Measurements from ENCODE around the gene PDYN.

PDYN gene

GRCh38 chr20:1929460-1929859 is 64.4 kb downstream of the PDYN start:
- Histone ChIP-seq H3K27me3 (ENCODE audit: control insufficient read depth in 1 of 2, insufficient read depth in 2 of 2, low read length in 2 of 2) (no peaks in the 10 kb centered on the region), H3K4me1 (ENCODE audit: control insufficient read depth in 1 of 2, insufficient read depth in 2 of 2, low read length in 2 of 2) (peaks cover 0 to 3% of the 10 kb centered on the region in 2 donors), H3K27ac (ENCODE audit: low read depth, low read length) (no peak overlapping the region), H3K36me3 (ENCODE audit: control insufficient read depth in 1 of 2, insufficient read depth in 2 of 2, low read length in 2 of 2) (peaks cover 0 to 3% of the 10 kb centered on the region in 2 donors), H3K9ac (ENCODE audit: low read depth in 1 of 2, low read length in 2 of 2) (no peak overlapping the region), H3K4me3 (ENCODE audit: low read depth in 1 of 2, low read length in 2 of 2) (no peak overlapping the region), H3K9me3 (ENCODE audit: control insufficient read depth in 1 of 2, low read length in 2 of 2) (no peaks in the 10 kb centered on the region)

- Histone ChIP-seq H3K36me3 (ENCODE audit: control insufficient read depth in 1 of 2, insufficient read depth in 2 of 2, low read length in 2 of 2) (peaks cover 0 to 3% of the 10 kb centered on the region in 2 donors), H3K9me3 (ENCODE audit: control insufficient read depth in 1 of 2, low read length in 2 of 2) (no peaks in the 10 kb centered on the region), H3K27me3 (ENCODE audit: control insufficient read depth in 1 of 2, insufficient read depth in 2 of 2, low read length in 2 of 2) (no peaks in the 10 kb centered on the region), H3K4me1 (ENCODE audit: control insufficient read depth in 1 of 2, insufficient read depth in 2 of 2, low read length in 2 of 2) (peaks cover 0 to 3% of the 10 kb centered on the region in 2 donors), H3K4me3 (ENCODE audit: low read depth in 1 of 2, low read length in 2 of 2) (no peak overlapping the region), H3K9ac (ENCODE audit: low read depth in 1 of 2, low read length in 2 of 2) (no peak overlapping the region), H3K27ac (ENCODE audit: low read depth, low read length) (no peak overlapping the region)
These were observed 65.1 kb downstream of the PDYN start for GRCh38 chr20:1928782-1929181.

Data from duodenal mucosa (tissue), 2 donors.